GM19023 (cell line): ENCODE results near the gene PCDH1.

Experiments
- ATAC-seq: cut with Tn5 transposase; IDR thresholded peaks from one replicate; pipeline ENCODE4 v1.9.1; 2021; ENCODE audit warnings: mild to moderate bottlenecking, moderate library complexity; ENCODE audit not compliant: unreplicated experiment

The PCDH1 gene

GRCh38 chr5:141814064-141814964 lies 63.9 kb downstream of the PCDH1 start:
- ATAC-seq, result no peak

DNA sequence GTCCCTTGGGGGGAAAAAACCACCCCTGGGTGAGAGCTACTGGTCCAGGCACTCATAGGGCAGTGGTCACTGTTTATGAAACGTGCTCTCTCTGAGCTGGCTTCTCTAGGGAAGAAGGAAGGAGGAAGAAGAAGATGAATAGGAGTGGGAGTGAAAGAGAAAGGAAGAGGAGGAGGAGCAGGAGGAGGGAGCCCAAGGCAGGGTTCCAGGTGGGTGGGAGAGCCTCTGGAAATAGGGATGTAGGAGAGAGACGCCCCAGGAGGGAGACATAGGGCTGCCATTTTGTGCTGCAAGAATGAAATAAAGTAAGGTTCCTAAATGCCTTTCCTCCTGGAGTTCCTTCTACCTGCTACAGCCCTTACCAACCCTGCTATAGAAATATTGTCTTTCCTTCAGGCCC lies 65.7 kb downstream of the PCDH1 start:
- no peak for ATAC-seq

GRCh38 chr5:141811287-141812155 lies 66.7 kb downstream of the PCDH1 start:
- ATAC-seq, result peak; percentile 73

DNA sequence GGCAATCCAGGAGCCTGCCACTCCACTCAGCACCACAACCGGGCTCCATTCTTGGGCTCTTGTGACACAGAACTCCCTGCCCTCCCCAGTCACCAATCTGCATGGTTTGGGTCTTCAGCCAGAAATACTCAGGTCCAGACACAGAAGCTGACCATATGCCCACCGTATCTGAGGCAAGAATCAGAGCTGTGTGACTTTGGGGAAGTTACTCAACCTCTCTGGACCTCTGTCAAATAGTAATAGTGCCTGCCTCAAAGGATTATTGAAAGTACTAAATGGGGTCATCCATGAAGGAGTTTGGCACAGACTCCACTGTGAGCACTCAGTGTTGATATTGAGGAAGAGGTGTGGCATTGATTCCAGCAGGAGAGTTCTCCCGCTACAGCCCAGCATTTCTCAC lies 67.5 kb downstream of the PCDH1 start:
- ATAC-seq, result no peak

GRCh38 chr5:141809380-141810096 lies 68.7 kb downstream of the PCDH1 start:
- ATAC-seq, result no peak

DNA sequence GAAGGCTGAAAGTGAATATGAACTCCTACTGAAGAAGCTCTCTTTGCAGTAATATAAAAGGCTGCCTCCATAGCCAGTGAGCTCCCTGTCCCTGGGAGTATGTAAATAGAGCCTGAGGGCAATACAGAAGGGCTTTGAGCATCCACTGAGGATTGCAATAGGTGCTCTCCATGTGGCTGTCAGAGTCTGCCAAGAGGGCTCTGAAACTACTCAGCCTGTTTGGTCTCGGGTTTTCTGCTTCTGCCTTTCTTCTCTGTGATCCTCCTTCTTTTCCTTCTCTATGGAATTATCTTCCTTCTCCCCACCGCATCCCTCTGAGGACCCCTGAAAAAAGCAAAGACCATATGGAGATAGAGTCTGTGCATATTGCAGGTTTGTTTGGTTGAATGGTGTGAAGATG lies 69.4 kb downstream of the PCDH1 start:
- no peak for ATAC-seq

GRCh38 chr5:141807732-141808131 lies 70.5 kb downstream of the PCDH1 start:
- ATAC-seq, result no peak

- ATAC-seq, result no peak
These were observed 70.9 kb downstream of the PCDH1 start for GRCh38 chr5:141807329-141807728.

GRCh38 chr5:141806626-141807025 lies 71.6 kb downstream of the PCDH1 start:
- ATAC-seq, result no peak

GRCh38 chr5:141805874-141806595 lies 72.2 kb downstream of the PCDH1 start:
- no peak for ATAC-seq

DNA sequence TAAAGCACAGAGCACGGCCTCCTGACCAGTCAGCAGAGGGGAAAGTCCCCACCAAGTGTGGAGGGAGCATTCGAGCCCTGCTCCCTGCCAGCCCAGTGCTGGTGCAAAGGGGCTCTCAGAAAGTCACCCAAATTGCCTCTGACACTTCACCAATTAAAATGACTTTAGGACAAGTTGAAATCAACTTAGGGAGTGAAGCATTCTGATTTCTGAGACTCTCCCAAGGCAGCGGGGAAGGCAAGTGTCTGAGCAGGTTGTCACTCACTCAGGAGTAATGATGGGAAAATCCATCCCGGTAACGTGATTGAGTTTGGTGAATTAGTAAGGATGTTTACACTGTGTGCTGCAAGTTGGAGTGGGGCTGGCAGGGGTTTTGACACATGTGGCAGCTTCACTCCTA lies 73.7 kb downstream of the PCDH1 start:
- ATAC-seq, result no peak
